ENCODE data around the gene OTUB1.

The OTUB1 gene

GRCh38 chr11:63986156-63986931 is at the start of gene OTUB1:
Gene OTUB1, plus strand, starts transcription at chr11:63986438. Its CDS starts 19 bp downstream, at chr11:63986457.
- TF ChIP-seq, protein P1, sequence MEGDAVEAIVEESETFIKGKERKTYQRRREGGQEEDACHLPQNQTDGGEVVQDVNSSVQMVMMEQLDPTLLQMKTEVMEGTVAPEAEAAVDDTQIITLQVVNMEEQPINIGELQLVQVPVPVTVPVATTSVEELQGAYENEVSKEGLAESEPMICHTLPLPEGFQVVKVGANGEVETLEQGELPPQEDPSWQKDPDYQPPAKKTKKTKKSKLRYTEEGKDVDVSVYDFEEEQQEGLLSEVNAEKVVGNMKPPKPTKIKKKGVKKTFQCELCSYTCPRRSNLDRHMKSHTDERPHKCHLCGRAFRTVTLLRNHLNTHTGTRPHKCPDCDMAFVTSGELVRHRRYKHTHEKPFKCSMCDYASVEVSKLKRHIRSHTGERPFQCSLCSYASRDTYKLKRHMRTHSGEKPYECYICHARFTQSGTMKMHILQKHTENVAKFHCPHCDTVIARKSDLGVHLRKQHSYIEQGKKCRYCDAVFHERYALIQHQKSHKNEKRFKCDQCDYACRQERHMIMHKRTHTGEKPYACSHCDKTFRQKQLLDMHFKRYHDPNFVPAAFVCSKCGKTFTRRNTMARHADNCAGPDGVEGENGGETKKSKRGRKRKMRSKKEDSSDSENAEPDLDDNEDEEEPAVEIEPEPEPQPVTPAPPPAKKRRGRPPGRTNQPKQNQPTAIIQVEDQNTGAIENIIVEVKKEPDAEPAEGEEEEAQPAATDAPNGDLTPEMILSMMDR (IDR thresholded peaks at IDR 0.05), result no peak

GRCh38 chr11:63937713-63938478 is 48.3 kb upstream of the OTUB1 start:
- TF ChIP-seq, protein P1 (IDR thresholded peaks at IDR 0.05), result no peak

- TF ChIP-seq, protein P1 (IDR thresholded peaks at IDR 0.05), result no peak
These were observed 47.5 kb upstream of the OTUB1 start, which contains the start of gene NAA40 for GRCh38 chr11:63938479-63939396. Gene NAA40, plus strand, starts transcription at chr11:63939002. Its CDS starts 95 bp downstream, at chr11:63939097.

- TF ChIP-seq, protein P1 (IDR thresholded peaks at IDR 0.05), result no peak
These were observed 46.8 kb upstream of the OTUB1 start for GRCh38 chr11:63939397-63939891.

- TF ChIP-seq, protein P1 (IDR thresholded peaks at IDR 0.05), result no peak
These were observed 45.5 kb upstream of the OTUB1 start for GRCh38 chr11:63940786-63941185.

- TF ChIP-seq, protein P1 (IDR thresholded peaks at IDR 0.05), result no peak
These were observed 44.3 kb upstream of the OTUB1 start for GRCh38 chr11:63941901-63942300.

DNA sequence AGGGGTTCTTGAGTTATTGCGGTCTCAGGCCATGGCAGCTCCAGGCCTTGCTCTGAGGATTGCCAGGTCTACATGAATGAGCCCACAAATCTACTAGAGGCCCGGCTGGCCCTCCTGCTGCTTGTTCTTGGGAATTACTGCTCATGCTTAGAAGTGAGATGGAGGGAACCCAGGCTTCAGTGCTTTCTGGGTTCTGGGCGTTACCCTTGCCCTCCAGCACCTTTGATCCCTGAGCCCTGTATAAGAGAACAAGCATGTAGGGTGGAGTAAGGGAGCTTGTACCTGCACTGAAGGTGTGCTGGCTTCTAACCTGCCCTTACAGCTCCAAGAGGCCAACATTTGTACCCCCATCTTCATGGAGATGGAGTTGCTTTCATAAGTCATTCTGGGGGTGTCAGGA is 43.4 kb upstream of the OTUB1 start:
- TF ChIP-seq, protein P1 (IDR thresholded peaks at IDR 0.05), result no peak

Measured in LNCAP (cell line).